Neural crest cell (in vitro differentiated cells): Measurements from ENCODE around the gene DNTTIP2. TPM values are rescaled to one million over a fixed set of nuclear protein-coding genes. Genes with fewer than 3 reads are reported as not detected.

Experiments
- DNase-seq: peaks from one replicate; pipeline ENCODE4 v3.0.0; 2021; ENCODE audit warnings: low read depth, mixed read lengths, low spot score
- H3K27ac Mint-ChIP-seq: one replicate; pipeline ENCODE4 v1.8.0; 2021; ENCODE audit warnings: mild to moderate bottlenecking, mixed read lengths; ENCODE audit not compliant: unreplicated experiment
- H3K27me3 Mint-ChIP-seq: 2 replicates; pipeline ENCODE4 v1.8.0; 2021; ENCODE audit warnings: low read depth, mild to moderate bottlenecking, mixed read lengths
- H3K36me3 Mint-ChIP-seq: 2 replicates; pipeline ENCODE4 v1.8.0; 2021; ENCODE audit warnings: low read depth, mild to moderate bottlenecking, mixed read lengths
- H3K4me1 Mint-ChIP-seq: 2 replicates; pipeline ENCODE4 v1.8.0; 2021; ENCODE audit warnings: mixed read lengths
- H3K4me3 Mint-ChIP-seq: one replicate; pipeline ENCODE4 v1.8.0; 2021; ENCODE audit warnings: mild to moderate bottlenecking, mixed read lengths
- H3K9me3 Mint-ChIP-seq: 2 replicates; pipeline ENCODE4 v1.8.0; 2021; ENCODE audit warnings: mixed read lengths
- CTCF ChIP-seq: fragments of 200-600 bp; sonication (generic); conservative IDR thresholded peaks from 2 replicates; pipeline ENCODE4 v1.5.0; 2021; ENCODE audit warnings: antibody characterized with exemption, mild to moderate bottlenecking
- total RNA-seq: library from RNA; stranded (reverse); gene quantifications from 2 replicates; pipeline ENCODE4 v1.2.1, GENCODE V29; 2021

Gene DNTTIP2
- total RNA-seq, 1 donor from 2014 or later: 65.0 TPM

GRCh38 chr1:93847811-93848288 is 31.2 kb downstream of the DNTTIP2 start:
- peaks cover 35% of the 10 kb centered on the region for H3K4me1 Mint-ChIP-seq
- no peak for TF ChIP-seq CTCF

GRCh38 chr1:93846992-93847810 is 31.8 kb downstream of the DNTTIP2 start:
- Mint-ChIP-seq H3K27me3 (peaks cover 19% of the 10 kb centered on the region), H3K36me3 (peaks cover 15% of the 10 kb centered on the region), H3K27ac (peak overlapping the region; percentile 97), H3K4me3 (peak overlapping the region; percentile 98), H3K9me3 (peaks cover 9% of the 10 kb centered on the region), H3K4me1 (peaks cover 35% of the 10 kb centered on the region)
- DNase-seq: peak; percentile 86
- peak; percentile 25 for TF ChIP-seq CTCF

More at GRCh38 chr1:93847811-93848288, 31.2 kb downstream of the DNTTIP2 start:
- H3K27ac Mint-ChIP-seq: peak overlapping the region; percentile 97
- H3K4me3 Mint-ChIP-seq: peak overlapping the region; percentile 98
- peaks cover 19% of the 10 kb centered on the region for H3K27me3 Mint-ChIP-seq
- peak; percentile 63 for DNase-seq
- peaks cover 15% of the 10 kb centered on the region for H3K36me3 Mint-ChIP-seq
- H3K9me3 Mint-ChIP-seq: peaks cover 9% of the 10 kb centered on the region

GRCh38 chr1:93846206-93846991 is 32.6 kb downstream of the DNTTIP2 start:
- TF ChIP-seq CTCF: peak; percentile 47
- DNase-seq: peak; percentile 83
- Mint-ChIP-seq H3K27me3 (peaks cover 19% of the 10 kb centered on the region), H3K27ac (peak overlapping the region; percentile 98), H3K36me3 (peaks cover 15% of the 10 kb centered on the region), H3K9me3 (peaks cover 9% of the 10 kb centered on the region), H3K4me3 (peak overlapping the region; percentile 98), H3K4me1 (peaks cover 35% of the 10 kb centered on the region)

GRCh38 chr1:93845538-93846205 is 33.3 kb downstream of the DNTTIP2 start:
- DNase-seq: peak; percentile 8
- H3K4me1 Mint-ChIP-seq: peaks cover 35% of the 10 kb centered on the region
- no peak for TF ChIP-seq CTCF
- peaks cover 9% of the 10 kb centered on the region for H3K9me3 Mint-ChIP-seq
- peaks cover 15% of the 10 kb centered on the region for H3K36me3 Mint-ChIP-seq
- peaks cover 19% of the 10 kb centered on the region for H3K27me3 Mint-ChIP-seq
- H3K4me3 Mint-ChIP-seq: peak overlapping the region; percentile 98
- peak overlapping the region; percentile 98 for H3K27ac Mint-ChIP-seq
